Skeletal muscle satellite cell (primary cell): ENCODE results near the gene CXCL17.

Experiments
- H3K27me3 ChIP-seq: 2 replicates; pipeline ENCODE4 v1.7.0; 2013; ENCODE audit warnings: low read length; ENCODE audit not compliant: control insufficient read depth, insufficient read depth
- H3K36me3 ChIP-seq: 2 replicates; pipeline ENCODE4 v1.7.0; 2013; ENCODE audit warnings: mild to moderate bottlenecking, control low read depth, low read length; ENCODE audit not compliant: insufficient read depth
- H3K4me1 ChIP-seq: 2 replicates; pipeline ENCODE4 v1.7.0; 2013; ENCODE audit warnings: low read length; ENCODE audit not compliant: control insufficient read depth, insufficient read depth
- H3K4me2 ChIP-seq: 2 replicates; pipeline ENCODE4 v1.7.0; 2013; ENCODE audit warnings: mild to moderate bottlenecking, low read length
- H3K4me3 ChIP-seq: 2 replicates; pipeline ENCODE4 v1.7.0; 2013; ENCODE audit warnings: low read length
- H3K9ac ChIP-seq: 2 replicates; pipeline ENCODE4 v1.7.0; 2013; ENCODE audit warnings: mild to moderate bottlenecking, low read depth, low read length, moderate library complexity
- H3K9me3 ChIP-seq: replicated peaks from 2 replicates; pipeline ENCODE4 v1.7.0; 2013; ENCODE audit warnings: mild to moderate bottlenecking, control low read depth, low read length

Gene CXCL17

DNA sequence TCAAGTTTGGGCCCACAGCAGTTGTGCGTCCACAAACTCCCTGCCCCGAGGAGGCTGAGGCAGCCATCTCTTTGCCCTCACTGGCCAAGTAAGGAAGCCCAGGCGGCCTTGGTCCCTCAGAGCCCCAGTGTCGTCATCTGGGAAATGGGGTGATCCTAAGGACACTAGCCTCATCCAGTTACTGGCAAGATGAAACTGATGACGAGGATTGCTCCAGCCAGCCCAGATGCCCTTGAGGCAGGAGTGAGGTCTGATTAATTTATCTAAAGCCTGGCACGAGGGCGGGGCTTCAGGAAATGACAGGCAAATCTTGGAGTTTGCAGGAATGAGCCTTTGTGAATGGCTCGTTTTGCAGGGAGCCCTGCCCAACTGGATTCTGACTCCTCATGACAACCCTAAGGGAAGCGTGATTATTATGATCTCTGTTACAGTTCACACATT is 21.1 kb downstream of the CXCL17 start:
- Histone ChIP-seq H3K27me3 (no peaks in the 10 kb centered on the region), H3K9me3 (no peaks in the 10 kb centered on the region), H3K4me1 (peaks cover 24% of the 10 kb centered on the region), H3K4me3 (no peak overlapping the region), H3K4me2 (no peak overlapping the region), H3K36me3 (no peaks in the 10 kb centered on the region), H3K9ac (no peak overlapping the region)

DNA sequence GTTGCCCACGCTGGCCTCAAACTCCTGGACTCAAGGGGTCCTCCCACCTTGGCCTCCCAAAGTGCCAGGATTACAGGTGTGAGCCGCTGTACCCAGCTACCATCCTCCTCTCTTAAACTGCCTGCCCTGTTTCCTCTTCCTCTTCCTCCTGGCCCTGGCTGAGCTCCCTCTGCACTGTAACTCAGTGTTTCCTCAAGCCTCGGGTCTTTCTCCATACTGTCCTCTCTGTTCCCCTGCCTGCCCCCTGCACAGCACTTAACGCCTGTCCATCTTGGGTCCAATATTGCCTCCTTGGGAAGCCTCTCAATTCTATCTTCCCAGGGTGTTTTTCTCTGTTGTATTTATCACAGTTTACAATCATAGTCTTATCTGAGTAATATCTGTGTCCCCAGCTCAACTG is 21.6 kb downstream of the CXCL17 start:
- H3K9ac ChIP-seq, result no peak overlapping the region
- H3K4me3 ChIP-seq, result no peak overlapping the region
- H3K9me3 ChIP-seq, result no peaks in the 10 kb centered on the region
- H3K4me2 ChIP-seq, result no peak overlapping the region
- no peaks in the 10 kb centered on the region for H3K27me3 ChIP-seq
- H3K4me1 ChIP-seq, result peaks cover 24% of the 10 kb centered on the region
- no peaks in the 10 kb centered on the region for H3K36me3 ChIP-seq

DNA sequence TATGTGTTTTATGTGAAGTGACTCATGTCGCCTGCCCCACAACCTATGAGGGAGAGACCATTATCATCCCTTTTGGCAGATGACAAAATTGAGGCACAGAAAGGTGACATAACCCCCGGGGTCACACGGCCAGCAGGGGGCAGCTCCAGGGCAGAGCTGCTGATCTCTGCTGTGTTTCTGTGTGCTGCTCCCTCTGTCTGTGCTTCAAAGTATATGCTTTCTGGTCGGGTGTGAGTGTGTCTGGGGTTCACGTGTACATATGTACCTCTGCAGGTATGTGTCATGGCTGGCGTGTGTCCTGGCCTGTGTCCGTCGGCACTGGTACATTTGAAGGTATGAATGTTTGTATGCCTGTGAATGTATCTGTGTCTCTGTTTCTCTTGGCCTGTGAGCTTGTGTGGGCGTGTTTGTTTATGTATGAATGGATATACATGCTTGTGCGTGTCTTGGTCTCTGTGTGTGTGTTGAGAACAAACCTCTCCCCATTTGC is 22.6 kb downstream of the CXCL17 start:
- H3K4me2 ChIP-seq, result no peak overlapping the region
- no peaks in the 10 kb centered on the region for H3K9me3 ChIP-seq
- no peaks in the 10 kb centered on the region for H3K36me3 ChIP-seq
- H3K27me3 ChIP-seq, result no peaks in the 10 kb centered on the region
- no peak overlapping the region for H3K4me3 ChIP-seq
- H3K9ac ChIP-seq, result no peak overlapping the region
- H3K4me1 ChIP-seq, result peaks cover 24% of the 10 kb centered on the region

DNA sequence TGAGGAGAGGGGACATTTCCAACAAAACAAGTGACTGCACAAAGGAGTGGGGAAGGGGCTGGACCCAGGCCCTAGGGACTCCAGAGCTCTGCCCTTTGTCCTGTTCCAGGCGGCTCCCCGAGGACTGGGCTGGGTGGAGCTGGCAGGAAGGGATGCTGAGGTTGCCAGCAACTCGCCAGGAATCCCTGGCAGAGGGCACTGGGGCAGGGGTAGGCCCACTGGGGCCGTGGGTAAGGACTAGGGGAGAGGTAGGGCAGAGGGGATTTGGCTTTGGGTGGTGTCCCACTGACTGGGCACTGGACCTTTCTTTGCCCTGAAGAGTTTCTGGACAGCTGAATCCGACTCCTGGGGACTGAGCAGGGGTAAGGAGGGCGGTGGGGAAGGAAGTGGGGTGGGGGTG is 23.4 kb downstream of the CXCL17 start:
- no peaks in the 10 kb centered on the region for H3K9me3 ChIP-seq
- H3K4me2 ChIP-seq, result no peak overlapping the region
- H3K27me3 ChIP-seq, result no peaks in the 10 kb centered on the region
- H3K4me1 ChIP-seq, result peaks cover 24% of the 10 kb centered on the region
- H3K4me3 ChIP-seq, result no peak overlapping the region
- no peak overlapping the region for H3K9ac ChIP-seq
- H3K36me3 ChIP-seq, result no peaks in the 10 kb centered on the region

DNA sequence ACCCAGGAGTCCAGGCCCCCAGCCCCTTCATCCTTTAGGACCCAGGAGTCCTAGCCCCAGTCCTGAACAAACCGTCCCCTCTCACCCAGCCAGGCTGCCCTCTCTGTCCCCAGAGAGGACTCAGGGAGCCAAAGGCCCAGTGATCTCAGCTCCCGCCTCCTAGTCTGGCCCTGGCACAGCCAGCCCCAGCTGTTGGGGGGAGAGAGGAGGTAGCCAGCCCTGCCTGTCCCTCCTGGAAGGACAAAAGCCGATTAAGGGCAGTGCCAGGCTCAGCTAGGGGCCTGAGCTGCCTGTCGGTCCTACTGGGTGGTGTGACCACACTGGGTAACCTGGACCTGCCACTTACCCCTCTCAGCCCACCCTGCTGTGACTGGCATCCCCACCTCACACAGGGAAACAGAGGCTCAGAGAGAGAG is 30.1 kb downstream of the CXCL17 start:
- no peaks in the 10 kb centered on the region for H3K9me3 ChIP-seq
- no peaks in the 10 kb centered on the region for H3K36me3 ChIP-seq

DNA sequence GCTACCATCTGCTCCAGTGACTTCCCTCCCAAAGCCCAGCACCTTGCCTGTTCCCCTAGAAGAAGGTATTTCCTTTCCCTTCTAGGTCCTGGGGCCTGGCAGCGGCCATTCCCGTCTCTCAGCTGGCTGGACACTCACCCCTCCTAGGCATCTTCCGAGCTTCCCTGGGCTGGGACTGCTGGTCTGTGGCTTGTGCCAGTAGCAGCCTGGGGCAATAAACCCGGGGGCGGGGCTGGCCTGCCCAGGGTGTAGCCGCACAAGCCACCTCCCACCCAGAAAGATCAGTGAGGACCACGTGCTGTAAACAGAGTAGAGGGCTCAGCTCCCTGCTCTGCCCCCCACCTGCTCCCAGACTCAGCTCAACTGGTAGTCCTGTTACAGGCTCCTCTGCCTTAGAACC is 30.5 kb downstream of the CXCL17 start:
- Histone ChIP-seq H3K4me3 (no peak overlapping the region), H3K4me1 (peaks cover 7% of the 10 kb centered on the region), H3K36me3 (no peaks in the 10 kb centered on the region), H3K27me3 (no peaks in the 10 kb centered on the region), H3K9ac (no peak overlapping the region), H3K9me3 (no peaks in the 10 kb centered on the region), H3K4me2 (no peak overlapping the region)

More for the DNA sequence above, 30.1 kb downstream of the CXCL17 start:
- Histone ChIP-seq H3K4me3 (no peak overlapping the region), H3K9ac (no peak overlapping the region), H3K4me1 (peaks cover 7% of the 10 kb centered on the region), H3K27me3 (no peaks in the 10 kb centered on the region), H3K4me2 (no peak overlapping the region)

DNA sequence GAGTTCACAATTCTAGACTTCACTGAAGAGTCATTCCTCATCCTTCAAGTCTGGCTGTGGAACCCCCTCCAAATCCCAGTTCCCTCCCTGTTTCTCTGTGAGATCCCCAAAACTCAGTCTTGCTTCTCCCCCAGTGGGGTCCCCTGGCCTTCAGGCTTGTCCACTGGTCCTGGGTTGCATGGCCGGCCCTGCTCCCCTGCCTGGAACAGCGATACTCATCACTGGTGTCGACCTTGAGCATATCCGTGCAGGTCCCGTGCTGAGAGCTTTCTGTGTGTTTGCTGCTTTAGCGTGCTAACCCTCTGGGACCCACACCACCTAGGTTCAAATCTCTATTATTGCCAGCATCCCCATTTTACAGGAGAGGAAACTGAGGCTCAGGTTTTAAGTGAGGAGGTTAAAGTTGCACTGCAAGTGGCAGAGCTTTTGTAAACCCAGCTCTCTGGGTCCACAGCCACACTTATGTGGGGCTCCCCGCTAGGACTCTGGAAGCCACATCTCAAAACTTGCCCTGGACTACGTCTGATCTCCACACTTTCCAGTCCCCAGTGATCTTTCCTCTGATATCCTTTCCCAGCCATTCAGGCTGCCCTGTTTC is 31.1 kb downstream of the CXCL17 start:
- Histone ChIP-seq H3K4me3 (no peak overlapping the region), H3K36me3 (no peaks in the 10 kb centered on the region), H3K4me2 (no peak overlapping the region), H3K9ac (no peak overlapping the region), H3K4me1 (peaks cover 7% of the 10 kb centered on the region), H3K27me3 (no peaks in the 10 kb centered on the region), H3K9me3 (no peaks in the 10 kb centered on the region)

DNA sequence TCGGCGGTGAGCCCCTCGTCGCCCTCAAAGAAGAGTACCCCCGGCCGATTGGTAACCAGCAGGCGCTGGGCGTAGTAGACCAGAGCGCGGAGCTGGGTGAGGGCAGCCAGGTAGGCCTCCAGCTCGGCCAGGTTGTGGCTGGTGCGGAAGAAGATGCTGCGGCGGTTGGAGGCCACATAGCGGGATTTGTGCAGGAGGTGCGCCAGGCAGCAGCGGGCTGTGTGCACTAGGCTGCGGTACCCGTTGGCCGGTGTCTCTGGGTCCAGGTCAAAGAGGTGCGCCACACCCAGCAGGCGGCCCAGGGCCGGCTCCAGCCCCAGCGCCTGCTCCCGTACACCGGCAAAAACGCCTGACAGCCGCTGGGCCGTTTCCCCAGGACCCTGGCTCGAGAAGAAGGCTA is 32.4 kb downstream of the CXCL17 start:
- no peaks in the 10 kb centered on the region for H3K9me3 ChIP-seq
- H3K27me3 ChIP-seq, result no peaks in the 10 kb centered on the region
- H3K4me3 ChIP-seq, result no peak overlapping the region
- no peaks in the 10 kb centered on the region for H3K36me3 ChIP-seq
- H3K9ac ChIP-seq, result no peak overlapping the region
- H3K4me2 ChIP-seq, result no peak overlapping the region
- H3K4me1 ChIP-seq, result peaks cover 7% of the 10 kb centered on the region

DNA sequence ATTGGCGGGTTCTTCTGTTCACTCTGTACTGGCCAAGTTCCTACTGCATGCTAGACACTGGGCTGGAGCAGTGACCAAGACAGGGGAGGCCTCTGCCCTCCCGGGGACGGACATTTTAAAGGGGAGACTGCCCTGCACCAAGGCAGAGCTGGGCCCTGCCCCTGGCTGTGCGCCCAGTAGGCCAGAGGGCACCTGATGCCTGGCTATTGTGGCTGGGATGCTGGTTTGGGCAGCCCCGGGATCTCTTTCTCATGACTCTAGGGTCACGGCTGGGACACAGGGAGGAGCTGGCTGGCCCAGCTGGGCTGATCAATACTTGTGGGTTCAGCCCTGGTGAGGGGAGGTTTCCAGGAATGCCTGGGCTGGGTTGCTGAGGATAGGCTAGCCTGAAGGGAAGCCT is 33.3 kb downstream of the CXCL17 start:
- no peak overlapping the region for H3K4me3 ChIP-seq
- H3K9me3 ChIP-seq, result no peaks in the 10 kb centered on the region
- no peaks in the 10 kb centered on the region for H3K27me3 ChIP-seq
- H3K36me3 ChIP-seq, result no peaks in the 10 kb centered on the region
- no peak overlapping the region for H3K4me2 ChIP-seq
- no peak overlapping the region for H3K9ac ChIP-seq
- peaks cover 7% of the 10 kb centered on the region for H3K4me1 ChIP-seq

DNA sequence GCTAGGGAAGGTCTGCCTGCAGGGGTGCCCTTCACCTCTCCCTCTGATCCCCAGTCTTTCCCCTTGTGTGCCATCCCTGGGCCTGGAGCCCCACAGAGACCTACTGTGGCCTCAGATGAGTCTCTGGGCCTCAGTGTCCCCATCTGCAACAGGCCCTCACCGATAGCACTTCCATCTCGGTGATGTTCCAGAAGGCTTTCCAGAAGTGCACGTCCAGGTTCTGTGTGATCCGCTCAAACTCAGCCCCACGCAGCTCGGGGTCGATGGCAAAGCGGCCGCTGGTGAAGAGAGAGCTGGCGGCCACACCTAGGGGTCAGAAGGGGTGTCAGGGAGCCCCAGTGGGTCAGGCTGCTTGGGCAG is 35.0 kb downstream of the CXCL17 start:
- H3K4me1 ChIP-seq, result peaks cover 7% of the 10 kb centered on the region
- H3K4me2 ChIP-seq, result no peak overlapping the region
- H3K36me3 ChIP-seq, result no peaks in the 10 kb centered on the region
- no peak overlapping the region for H3K9ac ChIP-seq
- no peak overlapping the region for H3K4me3 ChIP-seq
- H3K9me3 ChIP-seq, result no peaks in the 10 kb centered on the region
- H3K27me3 ChIP-seq, result no peaks in the 10 kb centered on the region

DNA sequence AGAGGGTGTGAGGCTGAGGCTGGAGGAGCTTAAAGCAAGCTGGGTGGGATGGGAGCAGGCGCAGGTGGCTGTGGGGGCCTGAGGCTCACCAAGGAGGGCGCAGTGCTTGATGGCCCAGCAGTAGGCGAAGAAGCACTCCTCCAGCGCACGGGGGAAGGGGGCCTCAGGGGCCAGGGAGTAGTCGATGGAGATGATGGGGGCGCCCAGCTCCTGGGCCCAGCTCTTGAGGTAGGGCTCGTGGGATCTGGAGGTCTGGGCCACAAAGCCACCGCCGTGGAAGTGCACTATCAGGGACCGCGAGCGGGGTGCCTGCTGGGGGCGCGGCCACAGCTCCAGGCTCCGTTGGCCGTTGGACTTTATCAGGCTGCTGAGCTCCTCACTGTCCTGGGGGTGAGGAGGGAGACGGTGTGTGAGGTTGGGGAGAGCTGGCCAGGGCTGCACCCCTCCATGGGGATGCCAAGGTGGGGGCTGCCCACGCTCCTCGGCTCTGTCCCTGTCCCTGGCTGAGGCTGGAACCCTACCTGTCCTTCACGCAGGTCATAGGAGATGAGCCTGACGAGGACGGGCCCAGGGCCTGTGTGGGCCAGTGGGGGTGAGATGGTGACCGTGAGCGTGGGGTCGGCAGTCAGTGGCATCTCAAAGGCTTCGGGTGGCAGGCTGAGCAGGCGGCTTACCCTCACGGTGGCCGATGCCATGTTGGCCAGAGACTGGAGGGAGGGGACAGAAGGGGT is 35.5 kb downstream of the CXCL17 start:
- Histone ChIP-seq H3K4me2 (no peak overlapping the region), H3K36me3 (no peaks in the 10 kb centered on the region), H3K4me3 (no peak overlapping the region), H3K4me1 (peaks cover 7% of the 10 kb centered on the region), H3K9me3 (no peaks in the 10 kb centered on the region), H3K9ac (no peak overlapping the region), H3K27me3 (no peaks in the 10 kb centered on the region)

DNA sequence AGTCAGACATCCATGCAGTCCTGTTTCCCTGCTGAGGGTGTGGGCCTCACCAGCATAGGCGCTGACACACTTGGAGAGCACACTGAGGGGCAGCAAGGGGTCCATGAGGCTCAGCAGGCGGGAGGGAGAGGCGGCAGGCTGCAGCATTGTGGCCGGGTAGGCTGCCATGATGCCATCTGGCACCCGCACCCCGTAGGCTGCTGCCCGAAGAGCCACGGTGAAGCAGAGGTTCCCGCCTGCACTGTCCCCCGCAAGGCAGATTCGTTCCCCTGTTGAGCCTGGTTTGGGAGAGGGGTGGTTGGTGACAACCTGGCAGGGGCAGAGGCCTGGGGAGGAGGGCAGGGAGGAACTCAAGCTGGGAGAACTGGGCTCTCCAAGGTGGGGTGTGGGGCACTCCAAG is 36.6 kb downstream of the CXCL17 start:
- Histone ChIP-seq H3K4me3 (no peak overlapping the region), H3K4me2 (no peak overlapping the region), H3K4me1 (peaks cover 3% of the 10 kb centered on the region), H3K9ac (no peak overlapping the region), H3K9me3 (no peaks in the 10 kb centered on the region), H3K27me3 (no peaks in the 10 kb centered on the region), H3K36me3 (no peaks in the 10 kb centered on the region)
